Caco-2 (cell line): ENCODE results near the gene USP46. TPM values are rescaled to one million over a fixed set of nuclear protein-coding genes. Genes with fewer than 3 reads are reported as not detected.
A peak's percentile ranks its signal among the peaks of the same experiment; 100 is the strongest.

ENCODE experiments used
- BruUV-seq: library from RNA; stranded (reverse); fragments of 400-500 nt; replicated peaks from 2 replicates; lab custom pipeline; 2021; lab: Mats Ljungman, UMichigan
- CTCF ChIA-PET: fragments of 300-600 bp; sonication (Branson Sonifier 250); formaldehyde crosslinking; loops from one replicate; lab custom pipeline; 2022; ENCODE audit warnings: antibody characterized with exemption; lab: Charles Lee
- POLR2A ChIA-PET: fragments of 300-600 bp; sonication (Branson Sonifier 250); formaldehyde crosslinking; loops from one replicate; lab custom pipeline; 2022; ENCODE audit warnings: antibody characterized with exemption; lab: Charles Lee
- DNase-seq, 2 experiments: peaks; one replicate each; pipeline versions ENCODE4 v3.0.0 to v3.0.0-alpha.2; 2020 to 2022
- H3K27me3 ChIP-seq: replicated peaks from 2 replicates; pipeline ENCODE4 v1.6.0; 2011; ENCODE audit warnings: low read length; ENCODE audit not compliant: control insufficient read depth, insufficient read depth
- H3K36me3 ChIP-seq: 2 replicates; pipeline ENCODE4 v1.5.1; 2011; ENCODE audit warnings: low read length; ENCODE audit not compliant: control insufficient read depth, insufficient read depth
- H3K4me1 ChIP-seq: fragments of 250-450 bp; sonication (Bioruptor Pico); 2 replicates; pipeline ENCODE4 v1.5.1; 2020; ENCODE audit warnings: mild to moderate bottlenecking
- H3K4me3 ChIP-seq: 2 replicates; pipeline ENCODE4 v1.5.1; 2011; ENCODE audit warnings: low read depth, mild to moderate bottlenecking, control low read depth, low read length
- H3K9me3 ChIP-seq: fragments of 250-450 bp; sonication (Bioruptor Pico); 2 replicates; pipeline ENCODE4 v1.5.1; 2020; ENCODE audit warnings: mild to moderate bottlenecking, moderate library complexity
- H3K27ac Mint-ChIP-seq: one replicate; pipeline ENCODE4 v1.8.0; 2022; ENCODE audit warnings: mixed read lengths; ENCODE audit not compliant: unreplicated experiment
- H3K27me3 Mint-ChIP-seq: one replicate; pipeline ENCODE4 v1.8.0; 2022; ENCODE audit warnings: mixed read lengths; ENCODE audit not compliant: insufficient read depth, unreplicated experiment
- H3K36me3 Mint-ChIP-seq: one replicate; pipeline ENCODE4 v1.8.0; 2022; ENCODE audit warnings: mild to moderate bottlenecking, mixed read lengths; ENCODE audit not compliant: insufficient read depth, unreplicated experiment
- H3K4me1 Mint-ChIP-seq: one replicate; pipeline ENCODE4 v1.8.0; 2022; ENCODE audit warnings: low read depth, mixed read lengths; ENCODE audit not compliant: unreplicated experiment
- H3K4me3 Mint-ChIP-seq: one replicate; pipeline ENCODE4 v1.8.0; 2022; ENCODE audit warnings: mild to moderate bottlenecking, moderate library complexity, mixed read lengths; ENCODE audit not compliant: unreplicated experiment
- H3K9me3 Mint-ChIP-seq: one replicate; pipeline ENCODE4 v1.8.0; 2022; ENCODE audit warnings: mixed read lengths; ENCODE audit not compliant: unreplicated experiment
- intact Hi-C: fragments of 100-400 bp; cut with micrococcal nuclease; formaldehyde crosslinking; loops from one replicate; pipeline ENCODE4 v1.10.0; 2022; ENCODE audit not compliant: unreplicated experiment
- total RNA-seq: library from RNA; stranded (reverse); gene quantifications from 2 replicates; pipeline ENCODE4 v1.2.3, GENCODE V29; 2022
- TF ChIP-seq, protein P1 (sequence below), 2 experiments: fragments of 200-600 bp in 1 of 2; IDR thresholded peaks; 1 replicate in 1 of 2; 2 replicates in 1 of 2; pipeline versions ENCODE4 v1.5.1 to v1.8.0; 2011 to 2022; ENCODE audit warnings: antibody characterized with exemption in 1 of 2, control low read depth in 1 of 2, inconsistent platforms in 1 of 2, low read depth in 1 of 2, low read length in 1 of 2, mild to moderate bottlenecking in 1 of 2, moderate library complexity in 1 of 2; ENCODE audit not compliant: insufficient read depth in 1 of 2, severe bottlenecking in 1 of 2, unreplicated experiment in 1 of 2

Gene USP46
- total RNA-seq, 1 experiment from 2014 or later: 32.2 TPM

DNA sequence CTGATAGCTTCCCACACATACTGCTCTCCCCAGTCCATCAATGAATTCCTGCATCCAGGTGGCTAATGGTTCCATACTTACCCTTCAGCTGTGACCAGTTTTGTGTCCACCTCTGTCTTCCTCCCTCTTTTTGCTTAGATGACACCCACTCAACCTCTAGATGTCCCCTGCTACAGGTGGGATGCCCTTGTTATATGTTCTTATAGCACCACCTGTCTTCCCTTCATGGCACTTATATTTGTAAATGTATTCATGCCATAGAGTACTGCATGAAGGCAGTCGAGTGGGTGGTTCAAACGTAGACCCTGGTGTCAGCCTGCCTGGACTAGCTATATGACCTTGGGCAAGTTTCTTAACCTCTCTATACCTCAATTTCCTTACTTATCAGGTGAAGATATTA lies 6.5 kb upstream of the USP46 start:
- H3K4me3 ChIP-seq: no peak overlapping the region
- peaks cover 6% of the 10 kb centered on the region for H3K27me3 Mint-ChIP-seq
- TF ChIP-seq, protein P1, sequence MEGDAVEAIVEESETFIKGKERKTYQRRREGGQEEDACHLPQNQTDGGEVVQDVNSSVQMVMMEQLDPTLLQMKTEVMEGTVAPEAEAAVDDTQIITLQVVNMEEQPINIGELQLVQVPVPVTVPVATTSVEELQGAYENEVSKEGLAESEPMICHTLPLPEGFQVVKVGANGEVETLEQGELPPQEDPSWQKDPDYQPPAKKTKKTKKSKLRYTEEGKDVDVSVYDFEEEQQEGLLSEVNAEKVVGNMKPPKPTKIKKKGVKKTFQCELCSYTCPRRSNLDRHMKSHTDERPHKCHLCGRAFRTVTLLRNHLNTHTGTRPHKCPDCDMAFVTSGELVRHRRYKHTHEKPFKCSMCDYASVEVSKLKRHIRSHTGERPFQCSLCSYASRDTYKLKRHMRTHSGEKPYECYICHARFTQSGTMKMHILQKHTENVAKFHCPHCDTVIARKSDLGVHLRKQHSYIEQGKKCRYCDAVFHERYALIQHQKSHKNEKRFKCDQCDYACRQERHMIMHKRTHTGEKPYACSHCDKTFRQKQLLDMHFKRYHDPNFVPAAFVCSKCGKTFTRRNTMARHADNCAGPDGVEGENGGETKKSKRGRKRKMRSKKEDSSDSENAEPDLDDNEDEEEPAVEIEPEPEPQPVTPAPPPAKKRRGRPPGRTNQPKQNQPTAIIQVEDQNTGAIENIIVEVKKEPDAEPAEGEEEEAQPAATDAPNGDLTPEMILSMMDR (IDR thresholded peaks at IDR 0.05; ENCODE audit: insufficient read depth in 1 of 2, low read depth in 1 of 2, low read length in 1 of 2, severe bottlenecking in 1 of 2, unreplicated experiment in 1 of 2): peak in 1 of 2 experiments; percentile 22
- H3K4me3 Mint-ChIP-seq: no peak overlapping the region
- peaks cover 2% of the 10 kb centered on the region; the same call in 1 of the 2 replicates for H3K4me1 ChIP-seq
- H3K36me3 Mint-ChIP-seq: peaks cover 11% of the 10 kb centered on the region
- ChIA-PET CTCF (interaction anchor here (0.6 to 1.4 kb wide), 2 partner anchors 77 to 320 kb away, joined by 4 read pairs; no protein-coding TSS in a partner anchor), POLR2A (no interaction called here)
- no peak overlapping the region for H3K27ac Mint-ChIP-seq
- no peaks in the 10 kb centered on the region for H3K27me3 ChIP-seq
- H3K9me3 Mint-ChIP-seq: peaks cover 40% of the 10 kb centered on the region
- peaks cover 15% of the 10 kb centered on the region; the same call in 1 of the 2 replicates for H3K9me3 ChIP-seq
- BruUV-seq: no TSS peak
- intact Hi-C loops: loop anchor here (2.0 to 10.0 kb wide), 4 partner anchors 77 to 431 kb away; no protein-coding TSS in a partner anchor
- DNase-seq: no peak
- H3K4me1 Mint-ChIP-seq: peaks cover 19% of the 10 kb centered on the region
- no peaks in the 10 kb centered on the region for H3K36me3 ChIP-seq

DNA sequence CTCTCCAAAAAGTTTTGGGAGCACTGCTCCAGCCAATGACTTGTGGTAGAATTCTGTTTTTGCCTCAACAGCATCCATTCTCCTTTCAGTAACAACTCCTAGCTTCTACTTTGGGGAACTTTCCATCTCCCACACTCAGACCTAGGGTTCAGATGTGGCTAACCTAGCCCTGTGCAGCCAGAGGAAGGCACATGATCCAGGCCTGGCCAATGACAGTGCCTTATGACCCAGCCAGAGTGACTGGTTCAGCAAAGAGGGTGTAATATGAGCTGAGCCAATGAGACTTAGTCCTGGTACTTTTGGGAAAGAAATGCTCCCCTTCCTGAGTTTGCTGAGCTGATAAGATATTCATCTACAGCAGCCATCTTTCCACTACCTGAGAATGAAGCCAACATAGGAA lies 5.4 kb upstream of the USP46 start:
- POLR2A ChIA-PET: no interaction called here

DNA sequence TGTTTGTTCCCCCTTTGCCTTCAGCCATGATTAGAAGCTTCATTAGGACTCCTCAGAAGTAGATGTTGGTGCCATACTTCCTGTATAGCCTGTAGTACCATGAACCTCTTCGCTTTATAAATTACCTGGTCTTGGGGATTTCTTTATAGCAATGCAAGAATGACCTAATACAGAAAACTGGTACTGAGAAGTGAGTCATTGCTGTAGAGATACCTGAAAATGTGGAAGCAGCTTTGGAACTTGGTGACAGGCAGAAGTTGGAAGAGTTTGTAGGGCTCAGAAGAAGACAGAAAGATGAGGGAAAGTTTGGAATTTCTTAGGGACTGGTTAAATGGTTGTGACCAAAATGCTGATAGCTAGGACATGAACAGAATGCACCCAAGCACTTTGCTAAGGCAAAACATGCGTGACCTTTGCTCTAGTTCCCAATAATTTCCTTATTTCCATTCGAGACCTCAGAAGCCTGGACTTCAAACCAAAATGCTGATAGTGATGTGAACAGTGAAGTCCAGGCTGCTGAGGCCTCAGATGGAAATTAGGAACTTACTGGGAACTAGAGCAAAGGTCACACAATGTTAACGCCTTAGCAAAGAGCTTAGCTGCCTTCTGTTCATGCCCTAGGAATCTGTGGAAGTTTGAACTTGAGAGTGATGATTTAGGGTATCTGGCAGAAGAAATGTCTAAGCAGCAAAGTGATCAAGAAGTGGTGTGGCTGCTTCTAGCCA lies 3.0 kb upstream of the USP46 start:
- TF ChIP-seq, protein P1 (IDR thresholded peaks at IDR 0.05; ENCODE audit: insufficient read depth in 1 of 2, low read depth in 1 of 2, low read length in 1 of 2, severe bottlenecking in 1 of 2, unreplicated experiment in 1 of 2): no peak
- DNase-seq: no peak
- POLR2A ChIA-PET: no interaction called here
- Mint-ChIP-seq H3K4me3 (no peak overlapping the region), H3K9me3 (peaks cover 32% of the 10 kb centered on the region), H3K27ac (no peak overlapping the region), H3K27me3 (no peaks in the 10 kb centered on the region), H3K4me1 (peaks cover 35% of the 10 kb centered on the region), H3K36me3 (peaks cover 20% of the 10 kb centered on the region)
- no TSS peak for BruUV-seq
- Histone ChIP-seq H3K27me3 (no peaks in the 10 kb centered on the region), H3K9me3 (peaks cover 15% of the 10 kb centered on the region; the same call in 1 of the 2 replicates), H3K36me3 (no peaks in the 10 kb centered on the region), H3K4me3 (no peak overlapping the region), H3K4me1 (peaks cover 16% of the 10 kb centered on the region; the same call in 1 of the 2 replicates)
- intact Hi-C loops: loop anchor here (10.0 kb wide), 2 partner anchors 107 to 427 kb away; no protein-coding TSS in a partner anchor
- CTCF ChIA-PET: no interaction called here

More for the DNA sequence above, 5.4 kb upstream of the USP46 start:
- intact Hi-C loops: loop anchor here (2.0 to 10.0 kb wide), 4 partner anchors 76 to 430 kb away; no protein-coding TSS in a partner anchor
- Mint-ChIP-seq H3K4me3 (no peak overlapping the region), H3K27ac (no peak overlapping the region), H3K36me3 (peaks cover 20% of the 10 kb centered on the region), H3K9me3 (peaks cover 40% of the 10 kb centered on the region), H3K4me1 (peaks cover 27% of the 10 kb centered on the region), H3K27me3 (peaks cover 6% of the 10 kb centered on the region)
- H3K9me3 ChIP-seq: peaks cover 15% of the 10 kb centered on the region; the same call in 1 of the 2 replicates
- H3K4me3 ChIP-seq: no peak overlapping the region
- TF ChIP-seq, protein P1 (IDR thresholded peaks at IDR 0.05; ENCODE audit: insufficient read depth in 1 of 2, low read depth in 1 of 2, low read length in 1 of 2, severe bottlenecking in 1 of 2, unreplicated experiment in 1 of 2): no peak
- H3K27me3 ChIP-seq: no peaks in the 10 kb centered on the region
- DNase-seq: no peak
- H3K36me3 ChIP-seq: no peaks in the 10 kb centered on the region
- CTCF ChIA-PET: no interaction called here
- BruUV-seq: no TSS peak
- peaks cover 7% of the 10 kb centered on the region; the same call in 1 of the 2 replicates for H3K4me1 ChIP-seq
